HG03196 (cell line): ENCODE results near the gene LDLRAP1.

Experiments used
- ATAC-seq: cut with Tn5 transposase; IDR thresholded peaks from one replicate; pipeline ENCODE4 v1.9.1; 2021; ENCODE audit not compliant: unreplicated experiment

Gene LDLRAP1

GRCh38 chr1:25524568-25525360 is 18.6 kb upstream of the LDLRAP1 start:
- ATAC-seq: no peak

- no peak for ATAC-seq
Measured at GRCh38 chr1:25525361-25525688, 18.1 kb upstream of the LDLRAP1 start.

- ATAC-seq: no peak
Measured at GRCh38 chr1:25526753-25527152, 16.7 kb upstream of the LDLRAP1 start.

- no peak for ATAC-seq
Measured at GRCh38 chr1:25527226-25527846, 16.1 kb upstream of the LDLRAP1 start.

- ATAC-seq: no peak
Measured at GRCh38 chr1:25527946-25528595, 15.3 kb upstream of the LDLRAP1 start.

GRCh38 chr1:25528881-25529517 is 14.4 kb upstream of the LDLRAP1 start:
- no peak for ATAC-seq

- ATAC-seq: no peak
Measured at GRCh38 chr1:25529518-25530185, 13.8 kb upstream of the LDLRAP1 start.

GRCh38 chr1:25530186-25531081 is 13.0 kb upstream of the LDLRAP1 start:
- no peak for ATAC-seq

GRCh38 chr1:25531082-25531461 is 12.3 kb upstream of the LDLRAP1 start:
- no peak for ATAC-seq

- ATAC-seq: no peak
Measured at GRCh38 chr1:25532970-25533369, 10.4 kb upstream of the LDLRAP1 start.

- no peak for ATAC-seq
Measured at GRCh38 chr1:25533775-25534409, 9.5 kb upstream of the LDLRAP1 start.

GRCh38 chr1:25534410-25534788 is 9.0 kb upstream of the LDLRAP1 start:
- ATAC-seq: no peak

- ATAC-seq: no peak
Measured at GRCh38 chr1:25536124-25536523, 7.3 kb upstream of the LDLRAP1 start.

- no peak for ATAC-seq
Measured at GRCh38 chr1:25537153-25537831, 6.1 kb upstream of the LDLRAP1 start.

- no peak for ATAC-seq
Measured at GRCh38 chr1:25538191-25538767, 5.1 kb upstream of the LDLRAP1 start.

- ATAC-seq: no peak
Measured at GRCh38 chr1:25540750-25541342, 2.6 kb upstream of the LDLRAP1 start.

GRCh38 chr1:25541425-25541824 is 2.0 kb upstream of the LDLRAP1 start:
- no peak for ATAC-seq

GRCh38 chr1:25541889-25542658 is 1.3 kb upstream of the LDLRAP1 start:
- no peak for ATAC-seq
